GM12873 (cell line): ENCODE results near the gene GAS2L2.

ENCODE experiments used
- TF ChIP-seq, protein P1 (sequence below): IDR thresholded peaks from 2 replicates; pipeline ENCODE4 v1.5.1; 2012; ENCODE audit warnings: low read depth, mild to moderate bottlenecking, moderate library complexity, low read length, control low read depth; ENCODE audit not compliant: insufficient read depth; ENCODE audit errors: missing control alignments

GAS2L2 gene

DNA sequence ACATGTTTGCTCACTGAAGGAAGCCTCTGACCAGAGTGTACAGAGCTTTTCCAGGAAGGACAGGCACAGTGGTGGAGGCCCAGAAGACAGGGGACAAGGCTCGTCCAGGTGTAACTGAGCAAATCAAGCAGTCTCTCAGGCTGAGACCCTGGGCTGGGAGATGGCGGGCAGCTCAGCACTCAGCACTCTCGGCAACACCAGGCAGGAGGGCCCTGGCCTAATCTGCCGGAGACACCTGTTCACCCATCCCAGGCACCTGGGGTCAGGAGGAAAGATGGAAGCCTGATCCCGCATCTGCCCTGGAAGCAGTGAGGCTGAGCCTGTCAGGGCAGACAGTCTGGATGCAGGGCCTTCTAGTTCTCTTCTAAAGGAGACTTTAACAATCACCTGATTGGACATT, 16.8 kb downstream of the GAS2L2 start:
- TF ChIP-seq, protein P1, sequence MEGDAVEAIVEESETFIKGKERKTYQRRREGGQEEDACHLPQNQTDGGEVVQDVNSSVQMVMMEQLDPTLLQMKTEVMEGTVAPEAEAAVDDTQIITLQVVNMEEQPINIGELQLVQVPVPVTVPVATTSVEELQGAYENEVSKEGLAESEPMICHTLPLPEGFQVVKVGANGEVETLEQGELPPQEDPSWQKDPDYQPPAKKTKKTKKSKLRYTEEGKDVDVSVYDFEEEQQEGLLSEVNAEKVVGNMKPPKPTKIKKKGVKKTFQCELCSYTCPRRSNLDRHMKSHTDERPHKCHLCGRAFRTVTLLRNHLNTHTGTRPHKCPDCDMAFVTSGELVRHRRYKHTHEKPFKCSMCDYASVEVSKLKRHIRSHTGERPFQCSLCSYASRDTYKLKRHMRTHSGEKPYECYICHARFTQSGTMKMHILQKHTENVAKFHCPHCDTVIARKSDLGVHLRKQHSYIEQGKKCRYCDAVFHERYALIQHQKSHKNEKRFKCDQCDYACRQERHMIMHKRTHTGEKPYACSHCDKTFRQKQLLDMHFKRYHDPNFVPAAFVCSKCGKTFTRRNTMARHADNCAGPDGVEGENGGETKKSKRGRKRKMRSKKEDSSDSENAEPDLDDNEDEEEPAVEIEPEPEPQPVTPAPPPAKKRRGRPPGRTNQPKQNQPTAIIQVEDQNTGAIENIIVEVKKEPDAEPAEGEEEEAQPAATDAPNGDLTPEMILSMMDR: no peak

DNA sequence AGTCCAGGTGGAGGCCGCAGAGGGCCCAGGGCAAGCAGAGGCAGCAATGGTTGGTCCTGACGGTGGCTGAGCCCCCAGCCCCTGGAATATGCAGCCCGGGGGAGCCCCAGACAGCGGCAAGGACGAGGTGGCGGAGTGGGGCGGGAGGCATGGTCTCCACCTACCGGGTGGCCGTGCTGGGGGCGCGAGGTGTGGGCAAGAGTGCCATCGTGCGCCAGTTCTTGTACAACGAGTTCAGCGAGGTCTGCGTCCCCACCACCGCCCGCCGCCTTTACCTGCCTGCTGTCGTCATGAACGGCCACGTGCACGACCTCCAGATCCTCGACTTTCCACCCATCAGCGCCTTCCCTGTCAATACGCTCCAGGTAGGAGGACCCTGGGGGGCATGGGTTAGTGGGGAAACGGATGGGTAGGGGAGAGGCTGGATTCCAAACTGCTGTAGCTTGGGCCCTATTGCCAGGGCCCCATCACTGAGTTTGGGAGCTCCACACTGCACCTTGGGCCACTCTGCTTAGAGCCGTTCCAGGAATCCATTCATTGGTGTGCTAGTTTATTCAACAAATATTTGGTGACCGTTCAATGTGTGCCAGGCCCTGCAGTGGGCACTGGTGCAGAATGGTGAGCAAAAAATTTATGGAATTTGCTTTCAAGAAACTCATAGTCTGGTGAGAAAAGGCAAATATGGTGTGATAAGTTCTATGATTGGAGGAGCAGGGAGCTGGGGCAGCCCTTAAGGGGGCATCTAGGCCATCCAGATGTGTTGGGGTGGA, 17.8 kb downstream of the GAS2L2 start:
- TF ChIP-seq, protein P1: no peak

DNA sequence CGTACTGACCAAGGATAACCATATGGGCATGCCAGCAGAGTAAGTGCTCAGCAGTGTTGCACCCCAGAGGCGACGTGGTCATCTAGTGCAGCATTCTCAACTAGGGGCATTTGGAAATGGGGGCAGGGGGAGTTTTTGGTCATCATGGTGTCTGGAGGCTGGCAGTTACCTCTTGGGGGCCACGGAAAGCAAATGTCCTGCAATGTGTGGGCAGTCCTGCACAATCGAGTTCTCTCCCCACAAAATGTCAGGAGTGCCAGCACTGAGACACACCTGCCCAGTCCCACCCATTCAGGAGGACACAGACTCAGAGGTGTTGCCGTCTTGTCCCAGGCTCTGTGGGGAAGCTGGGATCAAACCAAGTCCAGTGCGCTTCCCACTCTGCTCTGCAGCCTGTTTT, 18.6 kb downstream of the GAS2L2 start:
- TF ChIP-seq, protein P1: no peak

DNA sequence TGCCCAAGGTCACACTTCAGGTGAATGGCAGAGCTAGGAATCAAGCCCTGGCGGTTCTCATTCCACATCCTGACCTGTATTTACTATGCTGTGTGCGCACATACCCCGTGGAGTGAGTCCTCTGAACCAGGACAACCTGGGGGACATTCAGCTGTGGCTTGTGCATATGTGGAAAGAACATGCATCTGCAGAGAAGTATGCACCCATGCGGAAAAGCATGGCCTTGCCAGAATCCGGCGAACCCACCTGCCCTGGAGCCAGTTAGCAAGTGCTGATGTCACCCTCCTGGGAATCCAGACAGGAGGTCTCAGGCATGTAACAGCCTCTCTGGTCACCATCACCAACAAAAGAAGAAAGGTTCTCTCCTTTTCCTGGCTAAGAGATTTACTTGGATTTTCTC, 19.7 kb downstream of the GAS2L2 start:
- TF ChIP-seq, protein P1: no peak

DNA sequence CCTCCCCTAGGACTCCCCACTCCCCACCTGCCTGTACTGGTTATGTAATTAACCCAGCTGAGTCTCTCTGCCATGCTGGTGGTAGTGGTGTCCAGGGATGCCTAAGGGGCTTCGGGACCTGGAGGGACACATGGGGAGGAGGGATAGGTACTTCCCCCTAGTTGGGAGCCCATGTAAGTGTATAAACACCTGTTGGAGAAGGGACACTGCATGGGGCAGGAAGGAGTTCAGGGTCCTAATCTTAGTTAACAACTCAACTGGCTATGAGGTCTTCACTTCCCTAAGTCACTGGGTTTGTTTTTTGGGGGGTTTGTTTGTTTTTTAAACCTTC, 20.3 kb downstream of the GAS2L2 start:
- TF ChIP-seq, protein P1: no peak

DNA sequence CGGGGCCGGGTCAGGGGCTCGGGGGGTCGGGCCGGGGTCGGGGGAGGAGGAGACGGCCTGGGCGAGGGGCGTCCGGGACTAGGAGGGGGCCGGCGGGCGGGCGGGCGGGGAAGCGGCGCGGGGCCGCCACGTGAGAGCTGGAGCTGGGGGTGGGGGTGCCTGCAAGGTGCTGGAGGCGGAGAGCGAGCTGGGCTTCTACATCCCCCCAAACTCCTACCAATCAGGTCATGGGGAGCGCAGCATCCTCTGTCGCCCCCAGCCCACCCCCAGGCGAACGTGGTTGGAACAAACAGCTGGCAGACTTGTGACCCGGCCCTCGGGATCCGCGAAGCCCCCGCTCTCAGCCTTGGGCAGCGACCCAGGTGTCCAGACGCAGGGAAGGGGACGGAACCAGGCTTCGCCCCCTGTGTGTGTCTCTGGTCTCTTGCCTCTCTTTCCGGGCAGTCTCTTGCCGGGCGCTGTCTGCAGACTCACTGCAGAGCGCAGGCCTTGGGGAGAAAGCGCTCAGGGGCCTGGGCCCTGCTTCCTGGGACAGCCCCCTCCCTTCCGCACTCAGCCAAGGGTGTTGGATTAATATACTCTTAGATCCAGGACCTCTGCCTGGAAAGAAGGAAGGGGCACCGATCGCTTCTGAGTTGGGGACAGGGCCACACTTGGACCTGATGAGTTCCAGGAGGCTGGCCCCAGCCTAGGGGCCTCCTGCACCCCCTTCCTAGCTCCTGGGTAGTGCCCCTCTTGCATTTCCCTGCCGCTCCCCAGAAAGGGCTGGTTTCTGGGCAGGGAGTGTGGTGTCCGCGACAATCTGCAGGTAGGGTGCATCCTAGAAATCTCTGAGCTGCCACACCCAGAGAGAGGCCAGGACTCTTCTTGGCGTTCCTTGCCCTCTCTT, 20.9 kb downstream of the GAS2L2 start:
- TF ChIP-seq, protein P1: no peak

DNA sequence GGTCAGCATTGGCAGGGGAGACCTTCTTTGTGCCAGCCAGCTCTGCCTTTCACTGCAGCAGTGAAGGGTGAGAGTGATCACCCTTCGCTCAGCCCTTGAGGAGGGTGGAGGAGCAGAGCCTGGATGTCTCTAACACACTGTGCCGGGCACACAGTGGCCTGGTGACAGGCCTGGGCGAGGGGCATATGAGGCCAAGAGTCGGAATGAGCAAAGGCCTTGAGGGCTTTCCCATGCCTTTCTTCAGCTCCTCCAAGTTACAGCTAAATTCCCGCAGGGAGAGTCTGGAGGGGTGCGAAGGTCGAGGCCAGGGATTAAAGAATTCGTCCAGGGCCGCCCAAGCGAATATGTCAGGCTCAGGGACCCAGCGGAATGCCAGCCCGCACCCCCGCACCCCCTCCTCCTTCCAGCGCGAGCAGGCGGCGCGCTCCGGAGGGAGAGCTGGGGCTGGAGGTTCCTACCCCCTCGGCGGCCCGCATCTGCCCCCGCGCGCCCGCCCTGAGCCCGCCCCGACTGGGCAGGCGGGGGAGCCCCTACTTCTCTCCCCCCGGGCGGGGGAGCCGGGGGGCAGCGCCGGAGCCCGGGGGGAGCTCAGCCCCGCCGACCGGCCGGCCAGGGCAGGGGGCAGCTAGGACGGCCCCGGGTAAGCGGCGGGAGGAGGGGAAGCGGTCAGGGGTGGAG, 21.7 kb downstream of the GAS2L2 start, which contains the start of gene RASL10B:
Gene RASL10B (plus strand): TSS at position 401 of the 678 bp plus-strand sequence. CDS start 3,546 bp downstream, outside the sequence.
- TF ChIP-seq, protein P1: no peak
